H9 (cell line): ENCODE results near the gene INTS15. TPM values are rescaled to one million over a fixed set of nuclear protein-coding genes. Genes with fewer than 3 reads are reported as not detected.
A peak's percentile ranks its signal among the peaks of the same experiment; 100 is the strongest.

ENCODE experiments used
- DNase-seq: peaks from one replicate; pipeline ENCODE4 v3.0.0-alpha.2; 2017
- H2AFZ ChIP-seq: one replicate; pipeline ENCODE4 v1.6.1; 2013; ENCODE audit warnings: mild to moderate bottlenecking, low read length, control low read depth, moderate library complexity
- H2AK5ac ChIP-seq: 2 replicates; pipeline ENCODE4 v1.6.1; 2013; ENCODE audit warnings: low read length, control low read depth, mixed read lengths; ENCODE audit not compliant: insufficient read length
- H2BK120ac ChIP-seq: one replicate; pipeline ENCODE4 v1.6.1; 2013; ENCODE audit warnings: low read depth, mild to moderate bottlenecking, low read length, control low read depth, inconsistent platforms; ENCODE audit not compliant: poor library complexity, severe bottlenecking
- H2BK12ac ChIP-seq: 2 replicates; pipeline ENCODE4 v1.6.1; 2013; ENCODE audit warnings: low read length, control low read depth, mixed read lengths, low read depth; ENCODE audit not compliant: insufficient read length
- H2BK15ac ChIP-seq: 2 replicates; pipeline ENCODE4 v1.6.1; 2013; ENCODE audit warnings: low read depth, low read length, control low read depth
- H2BK20ac ChIP-seq: one replicate; pipeline ENCODE4 v1.6.1; 2013; ENCODE audit warnings: low read depth, mild to moderate bottlenecking, low read length, control low read depth, inconsistent platforms; ENCODE audit not compliant: poor library complexity, severe bottlenecking
- H2BK5ac ChIP-seq: 2 replicates; pipeline ENCODE4 v1.6.1; 2013; ENCODE audit warnings: low read length, control low read depth, mixed read lengths; ENCODE audit not compliant: insufficient read length
- H3K14ac ChIP-seq: 2 replicates; pipeline ENCODE4 v1.6.1; 2013; ENCODE audit warnings: low read length, control low read depth; ENCODE audit not compliant: insufficient read depth
- H3K18ac ChIP-seq: 2 replicates; pipeline ENCODE4 v1.6.1; 2013; ENCODE audit warnings: low read depth, mild to moderate bottlenecking, mixed read lengths, low read length, control low read depth; ENCODE audit not compliant: insufficient read length
- H3K23ac ChIP-seq: 2 replicates; pipeline ENCODE4 v1.6.1; 2013; ENCODE audit warnings: low read length, control low read depth, mixed read lengths, low read depth; ENCODE audit not compliant: insufficient read length
- H3K23me2 ChIP-seq: 2 replicates; pipeline ENCODE4 v1.6.1; 2013; ENCODE audit warnings: low read depth, mild to moderate bottlenecking, mixed read lengths, low read length, control low read depth; ENCODE audit not compliant: insufficient read length, poor library complexity, severe bottlenecking
- H3K27ac ChIP-seq: 2 replicates; pipeline ENCODE4 v1.5.1; 2013; ENCODE audit warnings: low read length, control low read depth, mixed read lengths, low read depth; ENCODE audit not compliant: insufficient read length
- H3K27me3 ChIP-seq: 2 replicates; pipeline ENCODE4 v1.6.1; 2013; ENCODE audit warnings: low read length, control low read depth, inconsistent platforms; ENCODE audit not compliant: insufficient read depth
- H3K4ac ChIP-seq: 2 replicates; pipeline ENCODE4 v1.6.1; 2013; ENCODE audit warnings: low read depth, mild to moderate bottlenecking, control low read depth, inconsistent platforms, low read length, moderate library complexity
- H3K4me1 ChIP-seq: 2 replicates; pipeline ENCODE4 v1.6.1; 2013; ENCODE audit warnings: low read length, control low read depth, inconsistent platforms; ENCODE audit not compliant: insufficient read depth
- H3K4me2 ChIP-seq: 2 replicates; pipeline ENCODE4 v1.6.1; 2013; ENCODE audit warnings: low read length, control low read depth, mixed read lengths; ENCODE audit not compliant: insufficient read length, insufficient read depth
- H3K56ac ChIP-seq: 2 replicates; pipeline ENCODE4 v1.6.1; 2013; ENCODE audit warnings: low read depth, mild to moderate bottlenecking, mixed read lengths, low read length, control low read depth; ENCODE audit not compliant: insufficient read length
- H3K79me1 ChIP-seq: 2 replicates; pipeline ENCODE4 v1.6.1; 2013; ENCODE audit warnings: low read depth, mild to moderate bottlenecking, moderate library complexity, low read length, control low read depth, inconsistent platforms; ENCODE audit not compliant: insufficient read depth, poor library complexity, severe bottlenecking
- H3K79me2 ChIP-seq: 2 replicates; pipeline ENCODE4 v1.6.1; 2013; ENCODE audit warnings: low read length, control low read depth, inconsistent platforms; ENCODE audit not compliant: insufficient read depth
- H3K9ac ChIP-seq: 2 replicates; pipeline ENCODE4 v1.6.1; 2013; ENCODE audit warnings: low read length, control low read depth, mixed read lengths; ENCODE audit not compliant: insufficient read length; ENCODE audit errors: extremely low read depth
- H3K9me3 ChIP-seq: one replicate; pipeline ENCODE4 v1.6.1; 2013; ENCODE audit warnings: low read depth, low read length, inconsistent platforms; ENCODE audit not compliant: control insufficient read depth
- H3T11ph ChIP-seq: one replicate; pipeline ENCODE4 v1.6.1; 2013; ENCODE audit warnings: mild to moderate bottlenecking, low read length, control low read depth, inconsistent platforms
- H4K20me1 ChIP-seq: one replicate; pipeline ENCODE4 v1.6.1; 2013; ENCODE audit not compliant: control insufficient read depth, insufficient read length, insufficient read depth
- H4K5ac ChIP-seq: 2 replicates; pipeline ENCODE4 v1.6.1; 2013; ENCODE audit warnings: low read depth, mild to moderate bottlenecking, mixed read lengths, low read length, control low read depth; ENCODE audit not compliant: insufficient read length
- H4K8ac ChIP-seq: replicated peaks from 2 replicates; pipeline ENCODE4 v1.6.1; 2013; ENCODE audit warnings: low read length, control low read depth, mixed read lengths, low read depth; ENCODE audit not compliant: insufficient read length
- H4K91ac ChIP-seq: 2 replicates; pipeline ENCODE4 v1.6.1; 2013; ENCODE audit warnings: low read depth, mild to moderate bottlenecking, moderate library complexity, mixed read lengths, low read length, control low read depth; ENCODE audit not compliant: insufficient read length
- H3K27ac Mint-ChIP-seq, 3 experiments: 2 replicates in 2 of 3; 3 replicates in 1 of 3; pipeline ENCODE4 v1.8.0; 2020 to 2021; ENCODE audit warnings: mixed read lengths in 3 of 3, mild to moderate bottlenecking in 1 of 3, moderate library complexity in 1 of 3
- H3K27me3 Mint-ChIP-seq: 2 replicates; pipeline ENCODE4 v1.8.0; 2021; ENCODE audit warnings: low read depth, mild to moderate bottlenecking, moderate library complexity, mixed read lengths
- H3K36me3 Mint-ChIP-seq, 3 experiments: 2 replicates in 2 of 3; 3 replicates in 1 of 3; pipeline ENCODE4 v1.8.0; 2020 to 2021; ENCODE audit warnings: low read depth in 3 of 3, mixed read lengths in 3 of 3; ENCODE audit not compliant: insufficient read depth in 1 of 3
- H3K4me1 Mint-ChIP-seq, 2 experiments: 2 replicates each; pipeline ENCODE4 v1.8.0; 2020; ENCODE audit warnings: mixed read lengths in 2 of 2
- H3K4me3 Mint-ChIP-seq, 2 experiments: 2 replicates in 1 of 2; 3 replicates in 1 of 2; pipeline ENCODE4 v1.8.0; 2020 to 2021; ENCODE audit warnings: mild to moderate bottlenecking in 2 of 2, mixed read lengths in 2 of 2, moderate library complexity in 1 of 2
- H3K9me3 Mint-ChIP-seq, 2 experiments: 2 replicates in 1 of 2; 3 replicates in 1 of 2; pipeline ENCODE4 v1.8.0; 2020; ENCODE audit warnings: mild to moderate bottlenecking in 2 of 2, mixed read lengths in 2 of 2, moderate library complexity in 1 of 2
- CTCF ChIP-seq: fragments of 200-600 bp; sonication (generic); conservative IDR thresholded peaks from 3 replicates; pipeline ENCODE4 v1.8.0; 2021; ENCODE audit warnings: antibody characterized with exemption, mild to moderate bottlenecking
- WGBS: extraction: QIAGEN DNeasy Blood & Tissue Kit; methylation state at CpG from one replicate; pipeline ENCODE4 v1.1.7; 2013; ENCODE audit warnings: missing lambda C conversion rate, low lambda C conversion rate, mixed read lengths; ENCODE audit not compliant: insufficient read length; ENCODE audit errors: extremely low coverage; 5-methylcytosine and 5-hydroxymethylcytosine counted together
- total RNA-seq: library from RNA; stranded (reverse); gene quantifications from 2 replicates; pipeline ENCODE4 v1.2.1, GENCODE V29; 2021

INTS15 gene
- total RNA-seq, 1 experiment from 2014 or later = 42.9 TPM

- H3K4me3 Mint-ChIP-seq = peak overlapping the region; percentile 63 to 73
Measured at GRCh38 chr7:6615723-6616555, 26.1 kb downstream of the INTS15 start.

More at GRCh38 chr7:6615723-6616555, 26.1 kb downstream of the INTS15 start:
- Histone ChIP-seq H2BK5ac (no peak overlapping the region), H3T11ph (no peak overlapping the region), H3K27me3 (no peaks in the 10 kb centered on the region), H2BK120ac (no peak overlapping the region), H3K4ac (no peak overlapping the region), H4K8ac (no peak overlapping the region), H3K79me2 (no peaks in the 10 kb centered on the region), H2BK20ac (no peak overlapping the region), H3K18ac (no peak overlapping the region), H3K56ac (no peak overlapping the region), H3K14ac (no peak overlapping the region; the same call in 1 of the 2 replicates), H3K27ac (no peak overlapping the region), H3K23ac (no peak overlapping the region), H3K4me1 (peaks cover 5% of the 10 kb centered on the region), H4K5ac (no peak overlapping the region), H2BK12ac (no peak overlapping the region), H3K9me3 (no peaks in the 10 kb centered on the region), H2AFZ (no peak overlapping the region), H3K9ac (no peak overlapping the region), H2AK5ac (no peak overlapping the region), H2BK15ac (no peak overlapping the region), H4K20me1 (no peaks in the 10 kb centered on the region), H4K91ac (no peak overlapping the region), H3K79me1 (no peaks in the 10 kb centered on the region), H3K23me2 (peaks cover 11% of the 10 kb centered on the region), H3K4me2 (peak overlapping the region; percentile 24)
- peaks cover 9 to 14% of the 10 kb centered on the region in 2 experiments for H3K4me1 Mint-ChIP-seq
- peak; percentile 77 for DNase-seq
- no CpG with 5 or more reads among the region's 63 CpGs for WGBS
- H3K27me3 Mint-ChIP-seq = no peaks in the 10 kb centered on the region; the same call in 1 of the 2 replicates
- no peak for TF ChIP-seq CTCF
- H3K27ac Mint-ChIP-seq = no peak overlapping the region
- H3K36me3 Mint-ChIP-seq = peaks cover 2 to 20% (median 15%) of the 10 kb centered on the region in 3 experiments; a peak in 6 of 7 replicates
- no peaks in the 10 kb centered on the region; a peak in 2 of 5 replicates for H3K9me3 Mint-ChIP-seq
